Measurements from ENCODE around the gene GALNT14. TPM values are rescaled to one million over a fixed set of nuclear protein-coding genes. Genes with fewer than 3 reads are reported as not detected.
A peak's percentile ranks its signal among the peaks of the same experiment; 100 is the strongest.
"Not testable (repeated sequence)": the region's sequence is repeated elsewhere in the genome, so short reads cannot be mapped to it uniquely, and the experiment has no call there.

Gene GALNT14, protein sequence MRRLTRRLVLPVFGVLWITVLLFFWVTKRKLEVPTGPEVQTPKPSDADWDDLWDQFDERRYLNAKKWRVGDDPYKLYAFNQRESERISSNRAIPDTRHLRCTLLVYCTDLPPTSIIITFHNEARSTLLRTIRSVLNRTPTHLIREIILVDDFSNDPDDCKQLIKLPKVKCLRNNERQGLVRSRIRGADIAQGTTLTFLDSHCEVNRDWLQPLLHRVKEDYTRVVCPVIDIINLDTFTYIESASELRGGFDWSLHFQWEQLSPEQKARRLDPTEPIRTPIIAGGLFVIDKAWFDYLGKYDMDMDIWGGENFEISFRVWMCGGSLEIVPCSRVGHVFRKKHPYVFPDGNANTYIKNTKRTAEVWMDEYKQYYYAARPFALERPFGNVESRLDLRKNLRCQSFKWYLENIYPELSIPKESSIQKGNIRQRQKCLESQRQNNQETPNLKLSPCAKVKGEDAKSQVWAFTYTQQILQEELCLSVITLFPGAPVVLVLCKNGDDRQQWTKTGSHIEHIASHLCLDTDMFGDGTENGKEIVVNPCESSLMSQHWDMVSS
- 2.0 TPM for total RNA-seq

DNA sequence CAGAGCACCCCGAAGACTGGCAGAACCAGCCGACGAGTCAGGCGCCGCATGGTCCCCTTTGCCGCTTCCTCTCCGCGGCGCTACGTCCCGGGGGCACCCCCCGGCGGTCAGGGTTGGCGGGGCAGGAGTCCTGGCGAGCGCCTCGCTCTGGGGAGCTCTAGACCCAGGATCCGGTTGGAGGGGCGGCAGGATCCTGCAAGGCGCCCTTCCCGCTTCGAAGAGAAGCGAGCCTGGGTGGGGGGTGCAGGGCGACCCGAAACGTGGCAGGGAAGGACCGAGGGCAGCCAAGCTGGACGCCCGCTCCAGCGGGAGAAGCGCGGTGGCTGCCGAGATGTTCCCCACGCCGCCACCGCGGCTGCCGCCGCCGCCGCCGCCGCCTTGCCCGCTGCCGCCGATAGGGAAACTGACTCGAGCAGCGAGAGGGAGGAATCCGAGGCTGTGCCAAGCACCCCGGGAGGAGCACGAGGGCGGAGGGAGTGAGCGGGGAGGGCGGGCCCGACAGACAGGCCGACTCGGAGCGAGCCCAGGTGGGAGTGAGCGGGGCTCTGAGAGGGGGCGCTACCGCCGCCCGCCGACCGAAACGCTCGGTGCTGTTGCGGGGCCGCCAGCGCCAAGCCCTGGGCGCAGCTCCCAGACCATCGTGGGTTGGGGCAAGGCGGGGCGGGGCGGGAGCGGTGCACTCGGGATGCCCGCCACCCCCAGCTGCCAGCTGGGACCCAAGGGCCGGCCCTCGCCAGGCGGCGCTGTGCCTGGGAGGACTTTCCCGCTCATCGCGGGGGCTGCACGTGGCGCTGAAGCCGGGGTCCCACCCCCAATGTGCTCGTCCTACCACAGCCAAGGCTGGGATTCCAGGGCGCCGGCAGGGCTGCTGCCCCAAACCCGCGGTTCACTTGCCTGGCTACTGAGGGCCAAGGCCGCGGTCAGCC lies at the start of gene GALNT14:
Gene GALNT14 (minus strand): TSS at position 404 of the 926 bp plus-strand sequence. CDS start 354 bp downstream, at position 50.
- DNase-seq = peak; percentile 33

GRCh38 chr2:31187166-31187565 lies 48.9 kb upstream of the GALNT14 start:
- no peak for DNase-seq

DNA sequence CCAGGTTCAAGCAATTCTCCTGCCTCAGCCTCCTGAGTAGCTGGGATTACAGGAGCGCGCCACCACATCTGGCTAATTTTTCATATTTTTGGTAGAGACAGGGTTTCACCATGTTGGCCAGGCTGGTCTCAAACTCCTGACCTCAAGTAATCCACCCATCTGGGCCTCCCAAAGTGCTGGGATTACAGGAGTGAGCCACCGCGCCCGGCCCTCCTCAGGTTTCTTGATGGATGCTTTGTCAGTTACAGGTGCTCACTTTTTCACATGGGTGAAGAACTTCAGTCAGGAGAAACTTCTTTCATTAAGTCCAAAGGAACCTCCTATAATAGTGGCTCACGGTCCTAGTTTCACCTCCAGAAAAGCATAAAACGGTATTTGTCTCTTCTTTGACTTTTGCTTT lies 45.7 kb upstream of the GALNT14 start:
- DNase-seq = not testable (repeated sequence)

GRCh38 chr2:31176742-31177141 lies 38.5 kb upstream of the GALNT14 start:
- DNase-seq = no peak

GRCh38 chr2:31171142-31171541 lies 32.9 kb upstream of the GALNT14 start:
- DNase-seq = no peak

DNA sequence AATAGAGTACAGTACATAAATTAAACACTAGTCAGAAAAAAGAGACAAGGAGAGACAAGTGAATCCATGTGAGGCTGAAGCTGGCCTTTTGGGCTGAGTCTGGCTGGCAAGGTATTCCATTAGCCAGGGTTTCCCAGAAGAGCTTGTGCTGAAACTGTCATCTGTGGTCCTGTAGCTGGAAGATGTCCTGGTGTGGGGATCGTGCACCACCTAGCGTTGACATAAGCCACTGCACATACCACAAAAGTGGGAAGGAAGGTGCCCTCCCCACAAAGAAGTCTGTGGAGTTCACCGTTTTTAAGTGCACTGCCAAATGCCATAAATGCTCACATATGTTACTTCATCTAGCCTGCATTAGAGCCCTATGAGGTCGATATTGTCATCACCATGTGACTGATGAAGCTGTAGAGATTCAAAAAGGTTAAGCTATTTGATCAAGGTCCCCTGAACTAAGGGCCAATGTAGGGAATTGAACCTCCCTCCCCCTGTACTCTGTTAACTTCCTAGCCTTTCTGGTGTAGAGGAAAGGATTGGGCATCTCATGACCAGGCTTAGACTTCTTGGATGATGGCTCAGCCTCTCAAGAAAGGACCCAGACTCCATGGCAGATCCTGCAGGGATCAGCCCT lies 31.9 kb upstream of the GALNT14 start:
- peak; percentile 48 for DNase-seq

GRCh38 chr2:31168291-31168690 lies 30.1 kb upstream of the GALNT14 start:
- DNase-seq = no peak

GRCh38 chr2:31166925-31167324 lies 28.7 kb upstream of the GALNT14 start:
- DNase-seq = no peak

GRCh38 chr2:31163011-31163539 lies 24.8 kb upstream of the GALNT14 start:
- DNase-seq = no peak

GRCh38 chr2:31161637-31162036 lies 23.4 kb upstream of the GALNT14 start:
- no peak for DNase-seq

DNA sequence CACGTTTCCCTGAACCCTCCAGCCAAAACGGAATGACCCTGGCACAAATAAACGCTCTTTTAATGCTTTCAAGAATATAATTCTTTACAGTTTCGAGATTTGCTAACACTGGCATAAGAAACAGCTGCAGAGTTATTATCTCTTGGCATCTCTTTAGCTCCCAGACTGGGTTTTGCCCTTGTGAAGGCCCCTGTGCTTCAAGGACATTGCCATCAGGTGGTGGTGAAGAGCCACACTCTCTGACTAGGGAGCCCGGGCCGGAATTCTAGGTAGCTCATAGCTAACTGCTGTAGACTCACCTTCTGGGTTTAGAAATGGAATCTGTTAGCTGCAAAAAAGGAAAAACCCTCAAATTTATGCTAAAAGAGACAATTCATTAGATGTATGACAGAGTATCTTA lies 13.3 kb upstream of the GALNT14 start:
- no peak for DNase-seq

- no peak for DNase-seq
Measured at GRCh38 chr2:31150120-31150670, 12.0 kb upstream of the GALNT14 start.

- no peak for DNase-seq
Measured at GRCh38 chr2:31148514-31148913, 10.3 kb upstream of the GALNT14 start.

- DNase-seq = no peak
Measured at GRCh38 chr2:31147645-31148044, 9.4 kb upstream of the GALNT14 start.

GRCh38 chr2:31142110-31142509 lies 3.9 kb upstream of the GALNT14 start:
- no peak for DNase-seq

GRCh38 chr2:31141443-31142085 lies 3.3 kb upstream of the GALNT14 start:
- peak; percentile 17 for DNase-seq

GRCh38 chr2:31140151-31140550 lies 1.9 kb upstream of the GALNT14 start:
- no peak for DNase-seq

DNA sequence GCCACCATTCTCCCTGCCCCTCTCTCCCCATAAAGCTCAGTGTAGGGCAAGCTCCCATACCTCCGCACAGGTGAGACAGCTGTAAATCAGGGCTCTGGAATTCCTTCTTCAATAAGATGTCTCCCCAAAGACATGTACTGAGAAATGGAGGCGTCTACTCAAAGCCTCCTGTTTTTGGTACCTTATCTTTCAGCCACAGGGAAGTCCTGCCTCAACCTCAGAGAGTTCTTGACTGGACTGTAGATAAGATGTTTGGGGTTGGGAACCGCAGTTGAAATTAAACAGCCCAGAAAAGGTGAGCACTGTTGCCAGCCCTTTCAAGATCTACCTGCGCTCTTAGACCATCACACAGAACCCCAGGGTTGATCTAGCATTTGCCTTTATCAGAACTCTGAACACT lies 1.4 kb upstream of the GALNT14 start:
- DNase-seq = no peak

DNA sequence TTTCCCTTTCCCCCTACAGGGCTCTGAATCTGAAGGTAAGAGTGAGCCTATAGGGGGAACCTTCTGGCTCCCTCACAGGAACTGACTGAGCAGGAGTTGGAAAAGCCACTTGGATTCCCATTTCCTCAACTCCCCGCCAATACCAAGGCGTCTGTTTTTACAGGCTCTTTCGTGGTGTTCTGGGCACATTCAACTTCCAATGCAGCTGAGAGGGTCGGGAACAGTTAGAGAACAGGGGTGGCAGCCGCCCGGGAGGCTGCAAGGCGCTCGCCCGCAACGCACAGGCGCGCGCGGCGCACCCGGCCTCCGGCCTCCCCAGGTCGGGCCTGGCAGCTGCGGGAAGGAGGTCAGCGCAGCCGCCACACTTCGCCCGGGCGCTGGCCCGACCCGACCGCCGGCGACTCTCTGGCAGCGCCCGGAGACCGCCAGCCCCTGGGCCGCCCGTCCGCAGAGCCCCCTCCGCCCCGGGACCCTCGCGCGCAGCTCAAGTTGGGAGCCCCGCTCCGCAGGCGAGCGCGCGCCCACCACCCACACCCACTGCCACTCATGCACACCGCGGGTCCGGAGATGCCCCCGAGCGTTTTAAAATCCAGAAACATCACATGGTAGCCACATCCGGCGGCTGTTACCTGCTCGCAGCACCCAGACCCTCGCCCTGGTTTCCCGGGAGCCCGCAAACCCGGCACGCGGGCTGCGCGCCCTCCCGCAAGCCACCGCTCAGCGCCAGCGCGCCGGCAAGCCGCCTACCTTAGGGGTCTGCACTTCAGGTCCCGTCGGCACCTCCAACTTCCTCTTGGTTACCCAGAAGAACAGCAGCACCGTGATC lies 816 bp downstream of the GALNT14 start:
- no peak for DNase-seq

DNA sequence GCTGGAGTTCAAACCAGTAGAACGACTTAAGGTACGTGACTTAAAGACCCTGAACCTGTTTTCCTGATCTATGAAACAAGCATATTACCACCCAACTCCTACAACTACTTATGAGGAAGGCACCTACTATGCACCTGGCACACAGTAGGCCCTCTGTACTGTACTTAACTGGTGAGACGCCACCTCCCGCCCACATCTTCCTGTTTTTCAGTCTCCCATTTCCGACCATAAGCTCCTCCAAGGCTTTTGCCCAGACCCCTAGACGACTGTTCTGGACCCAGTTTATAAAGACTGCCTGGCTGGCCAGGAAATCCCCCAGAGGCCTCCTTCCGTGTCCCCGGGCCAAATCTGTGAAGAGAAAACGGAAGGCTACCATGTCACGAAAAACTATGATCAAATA lies 1.5 kb downstream of the GALNT14 start:
- no peak for DNase-seq
